CD14-positive monocyte (primary cell): ENCODE results near the gene IGF2BP1. TPM values are rescaled to one million over a fixed set of nuclear protein-coding genes. Genes with fewer than 3 reads are reported as not detected.
A peak's percentile ranks its signal among the peaks of the same experiment; 100 is the strongest.

Experiments used
- DNase-seq, 3 donors: peaks; one replicate each; pipeline ENCODE4 v3.0.0-alpha.2; 2011 to 2022
- H2AFZ ChIP-seq: 2 replicates; pipeline ENCODE4 v1.6.0; 2012; ENCODE audit warnings: mild to moderate bottlenecking, low read depth, low read length, inconsistent platforms; ENCODE audit not compliant: insufficient read depth, poor library complexity, severe bottlenecking
- H3K27ac ChIP-seq, 2 donors: 1 replicate in 1 of 2; 2 replicates in 1 of 2; pipeline ENCODE4 v1.5.1; 2012 to 2013; ENCODE audit warnings: low read length in 2 of 2, control low read depth in 1 of 2, inconsistent platforms in 1 of 2, low read depth in 1 of 2, mild to moderate bottlenecking in 1 of 2
- H3K27me3 ChIP-seq, 2 donors: one replicate each; pipeline versions ENCODE4 v1.6.0 to v1.6.1; 2011 to 2013; ENCODE audit warnings: low read length in 2 of 2; ENCODE audit not compliant: control insufficient read depth in 2 of 2, insufficient read depth in 2 of 2
- H3K36me3 ChIP-seq, 2 donors: replicated peaks in 1 of 2; 1 replicate in 1 of 2; 2 replicates in 1 of 2; pipeline versions ENCODE4 v1.5.1 to v1.6.1; 2012 to 2013; ENCODE audit warnings: low read length in 2 of 2, control low read depth in 1 of 2, inconsistent platforms in 1 of 2, mild to moderate bottlenecking in 1 of 2; ENCODE audit not compliant: insufficient read depth in 2 of 2, control insufficient read depth in 1 of 2
- H3K4me1 ChIP-seq, 2 donors: 1 replicate in 1 of 2; 2 replicates in 1 of 2; pipeline versions ENCODE4 v1.5.1 to v1.6.1; 2012 to 2013; ENCODE audit warnings: low read length in 2 of 2, control low read depth in 1 of 2, inconsistent platforms in 1 of 2, mild to moderate bottlenecking in 1 of 2, moderate library complexity in 1 of 2; ENCODE audit not compliant: insufficient read depth in 2 of 2, control insufficient read depth in 1 of 2
- H3K4me2 ChIP-seq: replicated peaks from 2 replicates; pipeline ENCODE3; 2012; ENCODE audit warnings: low read length, moderate library complexity, mild to moderate bottlenecking; ENCODE audit not compliant: poor library complexity, severe bottlenecking; ENCODE audit errors: extremely low read depth
- H3K4me3 ChIP-seq, 3 experiments: fragments of 200-600 bp in 1 of 3; sonication (generic) in 1 of 3; replicated peaks in 1 of 3; 1 replicate in 2 of 3; 2 replicates in 1 of 3; pipeline ENCODE4 v1.5.1; 2011 to 2013; ENCODE audit warnings: low read length in 3 of 3, mild to moderate bottlenecking in 3 of 3, control low read depth in 2 of 3, low read depth in 2 of 3, inconsistent platforms in 1 of 3, moderate library complexity in 1 of 3
- H3K79me2 ChIP-seq: 2 replicates; pipeline ENCODE4 v1.6.0; 2012; ENCODE audit warnings: mild to moderate bottlenecking, control low read depth, inconsistent platforms, low read length, moderate library complexity; ENCODE audit not compliant: insufficient read depth
- H3K9ac ChIP-seq: 2 replicates; pipeline ENCODE4 v1.6.0; 2017; ENCODE audit warnings: low read length, mild to moderate bottlenecking; ENCODE audit not compliant: insufficient read depth, poor library complexity, severe bottlenecking
- H3K9me3 ChIP-seq, 2 donors: replicated peaks in 1 of 2; 1 replicate in 1 of 2; 2 replicates in 1 of 2; pipeline versions ENCODE4 v1.5.1 to v1.6.1; 2012 to 2013; ENCODE audit warnings: low read length in 2 of 2, control low read depth in 1 of 2; ENCODE audit not compliant: control insufficient read depth in 1 of 2, insufficient read depth in 1 of 2
- H4K20me1 ChIP-seq: 2 replicates; pipeline ENCODE4 v1.6.0; 2012; ENCODE audit warnings: mild to moderate bottlenecking, low read length, control low read depth, moderate library complexity; ENCODE audit not compliant: insufficient read depth
- H3K27ac Mint-ChIP-seq, 7 donors: one replicate each; pipeline ENCODE4 v1.8.0; 2020; ENCODE audit warnings: mild to moderate bottlenecking in 7 of 7, mixed read lengths in 7 of 7, moderate library complexity in 6 of 7, inconsistent platforms in 2 of 7
- H3K27me3 Mint-ChIP-seq, 3 donors: one replicate each; pipeline ENCODE4 v1.8.0; 2021 to 2022; ENCODE audit warnings: low read depth in 3 of 3, mild to moderate bottlenecking in 3 of 3, mixed read lengths in 3 of 3, moderate library complexity in 3 of 3, inconsistent platforms in 1 of 3
- H3K36me3 Mint-ChIP-seq, 2 donors: one replicate each; pipeline ENCODE4 v1.8.0; 2020; ENCODE audit warnings: mixed read lengths in 2 of 2, inconsistent platforms in 1 of 2, mild to moderate bottlenecking in 1 of 2
- H3K4me1 Mint-ChIP-seq: one replicate; pipeline ENCODE4 v1.8.0; 2020; ENCODE audit warnings: mild to moderate bottlenecking, mixed read lengths
- H3K4me3 Mint-ChIP-seq, 2 donors: one replicate each; pipeline ENCODE4 v1.8.0; 2020; ENCODE audit warnings: mild to moderate bottlenecking in 2 of 2, mixed read lengths in 2 of 2, moderate library complexity in 1 of 2
- H3K9me3 Mint-ChIP-seq, 7 donors: one replicate each; pipeline ENCODE4 v1.8.0; 2020 to 2022; ENCODE audit warnings: mixed read lengths in 7 of 7, mild to moderate bottlenecking in 6 of 7, moderate library complexity in 6 of 7, inconsistent platforms in 2 of 7
- WGBS: methylation state at CpG from one replicate; pipeline ENCODE4 v1.1.5; 2013; ENCODE audit warnings: missing lambda C conversion rate; ENCODE audit not compliant: insufficient coverage; 5-methylcytosine and 5-hydroxymethylcytosine counted together
- intact Hi-C, 2 donors: fragments of 100-400 bp; cut with micrococcal nuclease; formaldehyde crosslinking; loops; one replicate each; pipeline versions ENCODE4 v1.15.0 to v1.15.1; 2023
- polyA plus RNA-seq, 3 donors: library from polyadenylated mRNA; depleted of rRNA in 1 of 3; unstranded in 2 of 3; stranded (reverse) in 1 of 3; fragments of 300-500 nt in 2 of 3; fragments of >200 nt in 1 of 3; fragmentation: Illumina TruSeq in 2 of 3; gene quantifications; 1 replicate in 2 of 3; 2 replicates in 1 of 3; pipeline ENCODE4 v1.2.3, GENCODE V29; 2012 to 2021
- TF ChIP-seq, protein P1 (sequence below): fragments of 200-600 bp; IDR thresholded peaks from one replicate; pipeline ENCODE4 v1.8.0; 2022; ENCODE audit warnings: antibody characterized with exemption, mild to moderate bottlenecking

The IGF2BP1 gene
- polyA plus RNA-seq, 3 donors, result not detected

DNA sequence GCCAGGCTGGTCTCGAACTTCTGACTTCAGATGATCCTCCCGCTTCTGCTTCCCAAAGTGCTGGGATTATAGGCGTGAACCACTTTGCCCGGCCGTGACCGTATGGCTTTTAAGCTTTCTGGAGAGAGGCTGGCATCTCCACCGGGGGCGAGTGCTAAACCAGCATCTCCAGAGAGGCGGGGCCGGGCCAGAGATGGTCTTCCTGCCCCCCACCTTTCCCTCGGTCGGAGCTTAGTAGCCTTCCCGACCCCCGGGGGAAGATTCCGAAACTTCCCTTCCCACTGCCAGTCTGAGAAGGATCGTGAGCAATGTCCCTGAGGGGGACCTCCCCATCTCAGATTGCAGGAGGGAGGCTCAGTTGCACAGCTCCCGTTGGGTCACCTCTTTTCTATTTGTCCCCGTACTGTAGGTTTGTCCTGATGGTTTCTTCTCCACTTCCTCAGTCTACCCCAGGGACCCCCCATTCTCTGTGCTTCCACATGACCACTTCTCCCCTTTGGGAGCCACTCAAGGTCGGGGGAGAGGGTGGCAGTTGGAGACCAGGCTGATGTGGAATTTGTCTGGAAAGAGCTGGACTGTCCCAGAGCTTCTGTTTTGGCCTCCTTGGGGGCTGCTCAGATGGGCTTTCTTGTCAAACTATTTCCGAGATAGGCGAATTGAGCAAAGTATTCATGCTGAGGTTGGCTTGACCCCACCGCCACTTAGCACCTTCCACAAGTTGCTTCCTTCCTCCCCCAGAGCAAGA, 18.2 kb downstream of the IGF2BP1 start:
- intact Hi-C loops, result no loop called here
- Histone ChIP-seq H2AFZ (no peak overlapping the region), H3K4me1 (no peaks in the 10 kb centered on the region), H3K27me3 (peaks cover 7 to 57% of the 10 kb centered on the region in 2 donors), H3K79me2 (no peaks in the 10 kb centered on the region), H3K27ac (no peak overlapping the region), H3K9ac (no peak overlapping the region), H3K4me2 (no peak overlapping the region), H4K20me1 (no peaks in the 10 kb centered on the region), H3K4me3 (no peak overlapping the region), H3K36me3 (no peaks in the 10 kb centered on the region), H3K9me3 (no peaks in the 10 kb centered on the region)
- WGBS, result 93% methylated on average over 15 of the region's 22 CpGs
- peak overlapping the region in 1 of 2 donors; percentile 73 for H3K4me3 Mint-ChIP-seq
- no peaks in the 10 kb centered on the region for H3K4me1 Mint-ChIP-seq
- no peaks in the 10 kb centered on the region for H3K36me3 Mint-ChIP-seq
- H3K27ac Mint-ChIP-seq, result no peak overlapping the region
- peaks cover 52 to 66% (median 63%) of the 10 kb centered on the region in 3 donors for H3K27me3 Mint-ChIP-seq
- TF ChIP-seq, protein P1, sequence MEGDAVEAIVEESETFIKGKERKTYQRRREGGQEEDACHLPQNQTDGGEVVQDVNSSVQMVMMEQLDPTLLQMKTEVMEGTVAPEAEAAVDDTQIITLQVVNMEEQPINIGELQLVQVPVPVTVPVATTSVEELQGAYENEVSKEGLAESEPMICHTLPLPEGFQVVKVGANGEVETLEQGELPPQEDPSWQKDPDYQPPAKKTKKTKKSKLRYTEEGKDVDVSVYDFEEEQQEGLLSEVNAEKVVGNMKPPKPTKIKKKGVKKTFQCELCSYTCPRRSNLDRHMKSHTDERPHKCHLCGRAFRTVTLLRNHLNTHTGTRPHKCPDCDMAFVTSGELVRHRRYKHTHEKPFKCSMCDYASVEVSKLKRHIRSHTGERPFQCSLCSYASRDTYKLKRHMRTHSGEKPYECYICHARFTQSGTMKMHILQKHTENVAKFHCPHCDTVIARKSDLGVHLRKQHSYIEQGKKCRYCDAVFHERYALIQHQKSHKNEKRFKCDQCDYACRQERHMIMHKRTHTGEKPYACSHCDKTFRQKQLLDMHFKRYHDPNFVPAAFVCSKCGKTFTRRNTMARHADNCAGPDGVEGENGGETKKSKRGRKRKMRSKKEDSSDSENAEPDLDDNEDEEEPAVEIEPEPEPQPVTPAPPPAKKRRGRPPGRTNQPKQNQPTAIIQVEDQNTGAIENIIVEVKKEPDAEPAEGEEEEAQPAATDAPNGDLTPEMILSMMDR, result no peak
- DNase-seq, result no peak
- peaks cover 0 to 2% (median 0%) of the 10 kb centered on the region in 7 donors for H3K9me3 Mint-ChIP-seq

DNA sequence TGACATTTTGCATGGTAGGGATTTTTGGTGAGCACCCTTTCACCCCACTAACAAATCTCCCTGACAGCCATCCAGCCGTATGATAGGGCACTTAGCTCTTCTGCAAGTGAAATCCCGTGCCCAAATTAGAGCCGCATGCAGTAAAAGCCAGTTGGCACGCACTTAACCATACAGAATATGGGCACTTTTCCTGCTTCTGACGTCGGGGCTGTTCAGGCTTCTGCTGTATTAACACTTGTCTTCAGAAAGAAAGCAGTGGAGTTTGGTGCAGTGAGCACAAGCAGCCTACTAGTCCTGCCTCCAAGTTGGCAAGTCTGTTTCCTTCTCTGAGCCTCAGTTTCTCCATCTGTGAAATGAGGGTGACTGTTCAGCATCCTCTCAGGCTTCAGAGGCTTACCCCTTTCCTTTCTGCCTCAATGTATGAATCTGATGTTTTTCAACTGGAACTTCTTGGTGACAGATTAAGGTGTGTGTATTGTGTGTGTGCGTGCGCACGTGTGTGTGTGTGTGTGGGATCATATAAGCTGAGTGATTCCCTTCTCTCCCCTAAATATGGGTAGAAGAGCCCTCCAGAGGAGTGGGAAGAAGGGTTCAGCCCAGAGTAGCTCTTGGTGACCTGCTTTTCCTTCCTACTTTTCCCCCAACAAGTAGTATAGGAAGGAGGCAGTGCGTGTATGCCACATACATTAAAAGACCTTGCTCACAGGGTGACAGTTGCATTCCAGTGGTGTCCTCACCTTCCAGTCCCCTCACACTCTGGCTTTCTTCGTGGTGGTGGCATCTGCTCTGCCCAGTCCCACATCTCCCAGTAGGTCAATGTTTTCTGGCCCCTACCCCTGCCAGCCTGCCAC, 19.0 kb downstream of the IGF2BP1 start:
- no peak for DNase-seq
- H3K79me2 ChIP-seq, result no peaks in the 10 kb centered on the region
- H3K36me3 ChIP-seq, result no peaks in the 10 kb centered on the region
- H3K4me1 ChIP-seq, result no peaks in the 10 kb centered on the region
- intact Hi-C loops, result no loop called here
- no peak overlapping the region for H2AFZ ChIP-seq
- 87% methylated on average over 3 of the region's 11 CpGs for whole genome bisulfite sequencing
- Mint-ChIP-seq H3K27me3 (peaks cover 48 to 64% (median 61%) of the 10 kb centered on the region in 3 donors), H3K9me3 (peaks cover 0 to 2% (median 0%) of the 10 kb centered on the region in 7 donors), H3K4me1 (no peaks in the 10 kb centered on the region), H3K36me3 (no peaks in the 10 kb centered on the region), H3K4me3 (peak overlapping the region in 1 of 2 donors; percentile 5), H3K27ac (no peak overlapping the region)
- no peaks in the 10 kb centered on the region for H3K9me3 ChIP-seq
- TF ChIP-seq, protein P1, result no peak
- no peak overlapping the region for H3K27ac ChIP-seq
- H3K27me3 ChIP-seq, result peaks cover 7 to 52% of the 10 kb centered on the region in 2 donors
- H3K4me3 ChIP-seq, result no peak overlapping the region
- H4K20me1 ChIP-seq, result no peaks in the 10 kb centered on the region
- no peak overlapping the region for H3K9ac ChIP-seq
- H3K4me2 ChIP-seq, result no peak overlapping the region
